CD4-positive, alpha-beta T cell treated with Interleukin-2 at 100 ng/mL for 4 hours (primary cell): ENCODE measurements around the gene ARHGAP23.
"Not testable (repeated sequence)": the region's sequence is repeated elsewhere in the genome, so short reads cannot be mapped to it uniquely, and the experiment has no call there.

Source experiments
- DNase-seq: peaks from one replicate; pipeline ENCODE4 v3.0.0-alpha.2; 2020; ENCODE audit warnings: low spot score

The ARHGAP23 gene

GRCh38 chr17:38460716-38461630 is 32.7 kb downstream of the ARHGAP23 start:
- no peak for DNase-seq

GRCh38 chr17:38461683-38462082 is 33.4 kb downstream of the ARHGAP23 start:
- DNase-seq = no peak

DNA sequence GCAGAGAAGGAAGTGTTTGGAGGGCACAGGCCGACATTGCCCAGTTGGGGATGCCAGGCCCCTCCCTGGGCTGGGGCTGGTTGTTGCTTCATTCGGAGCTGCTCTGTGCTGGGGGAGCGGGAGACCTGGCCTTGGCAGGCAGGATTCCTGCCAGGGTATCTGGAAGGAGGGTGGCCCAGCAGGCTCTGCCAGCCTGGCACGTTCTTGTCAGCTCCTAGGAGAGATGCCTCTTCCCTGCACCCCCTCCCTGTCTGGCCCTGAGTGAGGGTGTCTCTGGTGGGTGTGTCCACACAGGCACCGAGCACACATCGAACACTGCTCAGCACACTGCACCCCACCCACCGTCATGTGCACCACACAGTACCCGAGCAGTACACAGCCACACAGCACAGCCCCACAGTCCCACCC is 35.2 kb downstream of the ARHGAP23 start:
- no peak for DNase-seq

GRCh38 chr17:38464251-38464722 is 36.0 kb downstream of the ARHGAP23 start:
- DNase-seq = no peak

DNA sequence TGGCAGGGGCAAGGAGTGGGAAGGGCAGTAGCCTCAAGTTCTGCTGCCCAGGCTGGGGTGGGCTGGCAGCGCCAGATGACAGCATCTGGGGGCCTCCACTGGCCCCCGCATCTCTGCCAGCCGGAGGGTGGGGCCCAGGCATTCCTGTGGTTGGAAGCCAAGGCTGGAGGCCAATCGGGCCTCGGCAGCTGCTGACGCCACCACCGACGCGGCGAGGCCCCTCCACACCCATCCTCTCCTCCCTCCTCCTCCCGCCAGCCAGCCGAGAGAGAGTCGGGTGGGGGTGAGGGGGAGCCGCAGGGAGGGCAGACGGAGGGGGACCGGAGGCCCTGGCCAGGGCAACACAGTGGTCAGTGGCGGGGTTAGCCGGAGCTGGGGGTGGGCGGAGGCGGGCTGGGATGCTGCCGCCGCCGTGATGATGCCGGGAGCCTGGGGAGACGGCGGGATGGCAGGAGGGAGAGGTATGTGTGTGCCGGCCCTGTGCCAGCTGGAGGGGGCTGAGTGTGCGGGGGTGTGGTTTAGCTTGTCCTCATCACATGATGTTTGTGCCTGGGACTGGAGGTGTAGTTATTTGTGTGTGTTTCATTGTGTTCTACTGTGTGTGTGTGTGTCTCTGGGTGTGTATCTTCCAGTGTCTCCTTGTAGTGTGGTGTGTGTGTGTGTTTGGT is 36.6 kb downstream of the ARHGAP23 start:
- no peak for DNase-seq

- DNase-seq = no peak
Observed at GRCh38 chr17:38465391-38466345, 37.4 kb downstream of the ARHGAP23 start.

- no peak for DNase-seq
Observed at GRCh38 chr17:38466346-38467315, 38.4 kb downstream of the ARHGAP23 start.

GRCh38 chr17:38467491-38467890 is 39.2 kb downstream of the ARHGAP23 start:
- DNase-seq = no peak

DNA sequence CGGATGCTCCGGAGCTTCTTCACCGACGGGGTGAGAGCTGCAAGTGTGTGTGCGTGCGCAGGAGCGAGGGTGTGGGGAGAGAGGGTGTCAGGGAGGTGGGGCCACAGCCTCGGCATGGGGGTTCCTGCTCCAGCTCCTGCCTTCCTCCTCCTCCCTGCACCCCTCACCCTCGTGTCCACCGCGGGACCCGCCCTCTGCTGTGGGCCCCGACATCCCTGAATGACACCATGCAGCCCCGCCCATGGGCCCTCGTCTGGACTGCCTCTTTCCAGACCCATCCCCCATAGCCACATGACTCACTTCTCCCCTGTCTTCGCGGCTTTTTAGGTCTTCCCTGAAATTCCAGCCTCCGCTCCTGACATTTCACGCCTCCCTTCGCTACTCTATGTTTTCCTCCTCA is 41.6 kb downstream of the ARHGAP23 start:
- no peak for DNase-seq

- DNase-seq = not testable (repeated sequence)
Observed at GRCh38 chr17:38471253-38471652, 43.0 kb downstream of the ARHGAP23 start.

DNA sequence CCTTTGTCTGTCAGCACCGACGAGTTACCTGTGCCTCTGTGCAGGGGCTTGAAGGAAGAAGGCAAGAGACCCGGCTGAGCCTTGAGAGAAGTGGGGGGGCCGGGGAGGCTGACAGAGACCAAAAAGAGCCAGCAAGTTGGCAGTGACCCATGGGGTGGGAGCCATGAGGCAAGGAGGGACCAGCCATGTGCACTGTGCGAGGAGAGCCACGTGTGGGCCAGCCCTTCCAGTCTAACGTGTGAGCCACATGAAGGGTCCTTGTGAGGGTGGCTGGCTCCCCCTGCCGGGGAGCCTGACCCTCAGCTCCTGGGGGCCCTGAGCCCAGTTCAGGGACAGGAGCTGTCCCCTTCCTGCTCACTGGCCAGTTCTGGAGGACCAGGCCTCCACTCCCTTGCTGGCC is 46.4 kb downstream of the ARHGAP23 start:
- not testable (repeated sequence) for DNase-seq

DNA sequence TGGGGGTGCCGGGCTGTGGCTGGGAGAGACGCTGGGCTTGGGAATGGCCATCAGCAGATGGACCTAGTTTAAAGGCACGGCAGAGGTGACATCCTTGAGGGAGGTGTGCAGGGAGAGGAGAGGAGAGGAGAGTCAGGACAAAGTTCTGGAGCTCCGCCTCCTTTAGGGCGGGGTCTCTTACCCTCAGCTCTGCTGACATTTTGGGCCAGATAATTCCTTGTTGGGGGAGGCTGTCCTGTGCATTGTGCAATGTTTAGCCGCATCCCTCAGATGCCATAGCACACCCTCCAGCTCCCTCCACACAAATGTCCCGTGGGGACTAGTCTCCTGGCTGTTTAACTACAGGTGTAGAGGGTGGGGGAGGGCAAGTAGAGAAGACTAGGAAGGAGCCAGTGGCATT is 48.3 kb downstream of the ARHGAP23 start:
- DNase-seq = no peak

GRCh38 chr17:38477417-38477816 is 49.2 kb downstream of the ARHGAP23 start:
- not testable (repeated sequence) for DNase-seq

GRCh38 chr17:38477951-38478350 is 49.7 kb downstream of the ARHGAP23 start:
- not testable (repeated sequence) for DNase-seq

- not testable (repeated sequence) for DNase-seq
Observed at GRCh38 chr17:38478667-38479066, 50.4 kb downstream of the ARHGAP23 start.

DNA sequence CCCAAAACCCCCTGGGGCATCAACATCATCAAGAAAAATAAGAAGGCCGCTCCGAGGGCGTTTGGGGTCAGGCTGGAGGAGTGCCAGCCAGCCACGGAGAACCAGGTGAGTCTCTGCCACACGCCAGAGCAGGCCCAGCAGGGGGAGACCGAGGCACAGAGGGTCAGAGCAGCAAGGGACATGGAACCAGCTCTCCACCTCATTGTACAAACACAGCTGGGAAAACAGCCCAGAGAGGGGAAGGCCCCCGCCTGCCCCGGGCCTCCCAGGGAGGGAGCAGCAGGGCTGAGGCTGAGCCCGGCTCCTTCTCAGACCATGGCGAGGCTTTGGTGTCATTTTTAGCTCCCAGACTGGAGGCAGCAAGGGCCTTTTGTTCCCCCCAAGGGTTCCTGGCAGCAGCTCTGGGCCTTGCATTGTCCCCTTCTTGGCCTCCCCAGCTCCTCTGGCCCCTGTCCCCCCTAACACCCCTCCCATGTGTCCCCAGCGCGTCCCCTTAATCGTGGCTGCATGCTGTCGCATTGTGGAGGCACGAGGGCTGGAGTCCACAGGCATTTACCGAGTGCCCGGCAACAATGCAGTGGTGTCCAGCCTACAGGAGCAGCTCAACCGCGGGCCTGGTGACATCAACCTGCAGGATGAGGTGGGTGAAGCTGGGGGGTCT is 53.9 kb downstream of the ARHGAP23 start:
- not testable (repeated sequence) for DNase-seq

- DNase-seq = not testable (repeated sequence)
Observed at GRCh38 chr17:38482700-38483043, 54.4 kb downstream of the ARHGAP23 start.

GRCh38 chr17:38484242-38485145 is 56.2 kb downstream of the ARHGAP23 start:
- peak; percentile 60 for DNase-seq

DNA sequence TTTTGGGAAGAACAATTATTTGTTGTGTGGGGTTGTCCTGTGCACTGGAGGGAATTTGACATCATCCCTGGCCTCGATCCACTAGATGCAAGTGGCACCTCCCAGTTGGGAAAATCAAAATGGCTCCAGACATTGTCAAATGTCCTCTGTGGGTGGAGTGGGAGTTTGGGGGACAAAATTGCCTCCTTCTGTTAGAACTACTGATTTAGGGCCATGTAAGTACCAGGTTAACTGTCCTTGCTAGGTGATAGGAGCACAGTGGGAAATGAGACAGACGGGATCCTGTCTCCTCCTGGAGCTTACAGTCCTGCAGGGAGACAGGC is 56.8 kb downstream of the ARHGAP23 start:
- no peak for DNase-seq
